AG04450 (cell line): ENCODE measurements around the gene ANKS4B. TPM values are rescaled to one million over a fixed set of nuclear protein-coding genes. Genes with fewer than 3 reads are reported as not detected.
A peak's percentile ranks its signal among the peaks of the same experiment; 100 is the strongest.
"Not testable (repeated sequence)": the region's sequence is repeated elsewhere in the genome, so short reads cannot be mapped to it uniquely, and the experiment has no call there.

Experiments
- CTCF ChIA-PET: fragments of 300-600, 350-600 bp; formaldehyde crosslinking; extraction: SDS; loops from one replicate; lab custom pipeline; 2022; ENCODE audit warnings: antibody characterized with exemption, inconsistent platforms; lab: Charles Lee
- POLR2A ChIA-PET: fragments of 350-600 bp; formaldehyde crosslinking; extraction: SDS; loops from one replicate; lab custom pipeline; 2021; ENCODE audit warnings: antibody characterized with exemption, inconsistent platforms; lab: Yijun Ruan, JAX
- DNase-seq: peaks from one replicate; pipeline ENCODE4 v3.0.0-alpha.2; 2011; ENCODE audit warnings: low read depth, low spot score
- H3K27ac ChIP-seq: one replicate; pipeline ENCODE4 v1.5.1; 2012; ENCODE audit warnings: low read depth, low read length, control low read depth
- H3K27me3 ChIP-seq: one replicate; pipeline ENCODE4 v1.6.0; 2012; ENCODE audit warnings: low read length; ENCODE audit not compliant: control insufficient read depth, insufficient read depth
- H3K4me3 ChIP-seq: 2 replicates; pipeline ENCODE4 v1.5.1; 2011; ENCODE audit warnings: mild to moderate bottlenecking, low read depth, low read length, control low read depth
- H3K9me3 ChIP-seq: 2 replicates; pipeline ENCODE4 v1.5.1; 2012; ENCODE audit warnings: low read length; ENCODE audit not compliant: control insufficient read depth, insufficient read depth
- polyA plus RNA-seq: library from polyadenylated mRNA; depleted of rRNA; stranded (reverse); fragments of >200 nt; gene quantifications from 2 replicates; pipeline ENCODE4 v1.2.3, GENCODE V29; 2011
- TF ChIP-seq, protein P1 (sequence below): IDR thresholded peaks from 2 replicates; pipeline ENCODE4 v1.5.1; 2011; ENCODE audit warnings: low read depth, low read length, control low read depth, inconsistent platforms

The ANKS4B gene
- polyA plus RNA-seq, 1 experiment = 0.01 TPM

DNA sequence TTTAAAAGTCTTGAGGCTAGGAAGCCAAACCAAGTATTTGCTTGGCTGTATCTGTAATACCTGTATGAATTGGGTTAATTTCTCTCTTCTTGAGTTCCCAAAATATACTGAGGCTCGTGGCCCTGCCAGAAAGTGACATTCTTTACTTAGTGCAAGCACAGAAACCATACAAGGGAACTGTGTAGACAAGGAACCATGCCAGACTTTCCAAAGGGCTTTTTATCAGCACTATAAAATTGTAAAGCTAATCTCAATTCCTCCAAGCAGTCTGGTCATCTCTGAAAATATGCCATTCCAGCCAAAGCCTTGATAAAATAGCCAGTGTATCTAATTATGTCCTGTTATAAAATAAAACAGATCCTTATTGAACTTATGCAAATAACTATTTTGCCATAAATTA is 51.8 kb downstream of the ANKS4B start:
- H3K27me3 ChIP-seq = peaks cover 33% of the 10 kb centered on the region
- TF ChIP-seq, protein P1, sequence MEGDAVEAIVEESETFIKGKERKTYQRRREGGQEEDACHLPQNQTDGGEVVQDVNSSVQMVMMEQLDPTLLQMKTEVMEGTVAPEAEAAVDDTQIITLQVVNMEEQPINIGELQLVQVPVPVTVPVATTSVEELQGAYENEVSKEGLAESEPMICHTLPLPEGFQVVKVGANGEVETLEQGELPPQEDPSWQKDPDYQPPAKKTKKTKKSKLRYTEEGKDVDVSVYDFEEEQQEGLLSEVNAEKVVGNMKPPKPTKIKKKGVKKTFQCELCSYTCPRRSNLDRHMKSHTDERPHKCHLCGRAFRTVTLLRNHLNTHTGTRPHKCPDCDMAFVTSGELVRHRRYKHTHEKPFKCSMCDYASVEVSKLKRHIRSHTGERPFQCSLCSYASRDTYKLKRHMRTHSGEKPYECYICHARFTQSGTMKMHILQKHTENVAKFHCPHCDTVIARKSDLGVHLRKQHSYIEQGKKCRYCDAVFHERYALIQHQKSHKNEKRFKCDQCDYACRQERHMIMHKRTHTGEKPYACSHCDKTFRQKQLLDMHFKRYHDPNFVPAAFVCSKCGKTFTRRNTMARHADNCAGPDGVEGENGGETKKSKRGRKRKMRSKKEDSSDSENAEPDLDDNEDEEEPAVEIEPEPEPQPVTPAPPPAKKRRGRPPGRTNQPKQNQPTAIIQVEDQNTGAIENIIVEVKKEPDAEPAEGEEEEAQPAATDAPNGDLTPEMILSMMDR = no peak
- ChIA-PET CTCF (interaction anchor here (1.2 to 1.5 kb wide), 5 partner anchors 15 to 479 kb away, joined by 3 to 9 read pairs (median 5); partner anchors contain the start of genes ERI2 and REXO5), POLR2A (no interaction called here)
- no peak overlapping the region for H3K4me3 ChIP-seq
- peaks cover 6% of the 10 kb centered on the region; the same call in 1 of the 2 replicates for H3K9me3 ChIP-seq
- DNase-seq = no peak
- H3K27ac ChIP-seq = no peak overlapping the region

DNA sequence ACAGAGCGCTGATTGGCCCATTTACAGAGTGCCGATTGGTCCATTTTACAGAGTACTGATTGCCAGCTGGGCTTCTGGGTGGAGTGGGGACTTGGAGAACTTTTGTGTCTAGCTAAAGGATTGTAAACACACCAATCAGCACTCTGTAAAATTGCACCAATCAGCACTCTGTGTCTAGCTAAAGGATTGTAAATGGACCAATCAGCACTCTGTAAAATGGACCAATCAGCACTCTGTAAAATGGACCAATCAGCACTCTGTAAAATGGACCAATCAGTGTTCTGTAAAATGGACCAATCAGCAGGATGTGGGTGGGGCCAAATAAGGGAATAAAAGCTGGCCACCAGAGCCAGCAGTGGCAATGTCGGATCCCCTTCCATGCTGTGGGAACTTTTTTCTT is 56.3 kb downstream of the ANKS4B start:
- H3K9me3 ChIP-seq, DNase-seq, H3K27ac ChIP-seq, H3K4me3 ChIP-seq: not testable (repeated sequence)
- POLR2A ChIA-PET = interaction anchor here (0.6 kb wide), 1 partner anchor 40 kb away, joined by 3 read pairs; no protein-coding TSS in a partner anchor
- CTCF ChIA-PET = interaction anchor here (1.4 to 2.5 kb wide), 3 partner anchors 11 to 440 kb away, joined by 3 to 14 read pairs (median 6); partner anchors contain the start of gene CRYM
- H3K27me3 ChIP-seq = peaks cover 24% of the 10 kb centered on the region

DNA sequence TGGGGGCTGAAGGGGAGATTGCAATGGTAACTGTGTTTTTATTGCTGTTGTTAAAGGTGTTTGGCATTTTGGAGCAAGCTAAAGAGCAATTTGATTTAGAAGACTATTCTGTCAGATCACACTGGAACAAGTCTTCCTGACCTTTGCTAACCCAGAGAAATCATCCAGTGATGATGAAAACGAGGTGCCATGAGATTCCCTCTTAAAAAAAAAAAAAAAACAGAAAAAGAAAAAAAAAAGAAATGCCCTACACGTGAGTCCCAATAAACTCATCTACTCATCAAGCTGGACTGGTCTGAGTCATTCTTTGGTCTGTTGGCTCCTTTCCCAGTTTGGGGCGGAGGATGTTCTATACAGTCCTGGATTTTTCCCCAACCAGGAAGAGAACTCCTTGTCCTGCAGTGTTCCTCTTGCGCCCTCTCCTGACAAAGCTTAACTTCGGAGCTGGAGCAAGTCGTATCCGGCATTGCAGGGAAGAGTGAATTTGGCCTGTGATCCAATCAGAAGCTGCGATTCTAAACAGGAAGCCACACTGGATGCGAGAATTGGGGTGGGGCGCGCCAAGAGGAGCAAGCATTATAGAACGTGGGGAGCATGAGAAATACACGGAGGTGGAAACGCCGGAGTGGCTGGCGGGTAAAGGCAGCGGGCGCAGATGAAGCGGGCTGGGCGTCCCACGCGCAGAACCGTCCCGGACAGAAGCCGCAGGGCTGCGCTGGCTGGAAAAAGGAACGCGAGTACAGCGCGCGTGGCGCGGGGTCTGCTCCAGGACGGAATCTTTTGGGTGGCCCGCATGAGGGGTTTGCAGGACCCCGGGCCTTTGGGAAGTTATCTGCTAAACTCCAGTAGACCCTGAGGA is 67.0 kb downstream of the ANKS4B start:
- peak; percentile 100 for DNase-seq
- POLR2A ChIA-PET = interaction anchor here (0.6 to 3.7 kb wide), 10 partner anchors 17 to 449 kb away, joined by 3 to 23 read pairs (median 6); partner anchors contain the start of genes DCUN1D3, LDAF1 and LYRM1
- TF ChIP-seq, protein P1 = peak; percentile 94
- Histone ChIP-seq H3K4me3 (peak overlapping the region; percentile 79), H3K27me3 (no peaks in the 10 kb centered on the region), H3K9me3 (no peaks in the 10 kb centered on the region; the same call in 1 of the 2 replicates), H3K27ac (peak overlapping the region; percentile 59)
- CTCF ChIA-PET = interaction anchor here (0.5 to 4.1 kb wide), 42 partner anchors 9 to 1392 kb away, joined by 3 to 88 read pairs (median 4); partner anchors contain the start of genes CRYM, DCUN1D3, LDAF1 and LYRM1

DNA sequence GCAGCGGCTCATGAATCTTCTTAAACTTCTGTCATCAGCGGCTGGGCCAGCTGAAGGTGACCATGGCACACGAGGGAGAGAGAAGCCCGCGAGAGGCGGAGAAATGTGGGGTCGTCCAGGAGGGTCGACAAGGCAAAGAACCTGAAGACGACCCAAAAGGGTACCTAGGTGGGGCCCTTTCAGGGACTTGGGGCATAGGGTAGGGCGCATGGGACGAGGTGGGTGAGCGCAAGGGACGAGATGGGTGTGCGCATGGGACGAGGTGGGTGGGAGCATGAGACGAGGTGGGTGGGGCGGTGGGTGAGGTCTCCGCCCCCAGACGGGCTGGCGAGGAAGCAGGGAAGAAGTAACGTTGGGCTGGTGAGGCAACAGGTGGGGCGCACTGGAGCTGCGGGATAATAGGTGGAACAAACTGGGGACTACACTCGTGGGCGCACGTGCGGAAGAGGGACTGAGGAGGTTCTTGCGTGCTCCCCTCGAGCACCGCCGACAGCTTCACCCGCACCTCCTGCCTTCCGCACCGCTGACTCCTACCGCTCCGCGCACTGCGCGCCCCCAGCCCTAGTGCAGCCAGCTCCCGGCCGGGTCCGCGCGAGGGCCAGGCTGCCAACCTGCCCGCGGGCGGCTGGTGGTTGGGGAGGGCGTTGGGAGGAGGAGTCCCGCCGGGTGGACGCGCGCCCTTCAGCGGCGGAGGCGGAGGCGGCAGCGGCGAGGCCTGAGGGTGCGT is 67.8 kb downstream of the ANKS4B start:
- CTCF ChIA-PET = interaction anchor here (0.6 to 4.1 kb wide), 37 partner anchors 9 to 857 kb away, joined by 3 to 88 read pairs (median 5); partner anchors contain the start of genes CRYM, DCUN1D3, LDAF1 and LYRM1
- Histone ChIP-seq H3K9me3 (no peaks in the 10 kb centered on the region; the same call in 1 of the 2 replicates), H3K27ac (peak overlapping the region; percentile 59), H3K4me3 (peak overlapping the region; percentile 79), H3K27me3 (no peaks in the 10 kb centered on the region)
- POLR2A ChIA-PET = interaction anchor here (0.6 to 3.7 kb wide), 5 partner anchors 18 to 401 kb away, joined by 3 to 23 read pairs (median 7); partner anchors contain the start of genes DCUN1D3, LDAF1 and LYRM1
- TF ChIP-seq, protein P1 = peak; percentile 19
- no peak for DNase-seq

DNA sequence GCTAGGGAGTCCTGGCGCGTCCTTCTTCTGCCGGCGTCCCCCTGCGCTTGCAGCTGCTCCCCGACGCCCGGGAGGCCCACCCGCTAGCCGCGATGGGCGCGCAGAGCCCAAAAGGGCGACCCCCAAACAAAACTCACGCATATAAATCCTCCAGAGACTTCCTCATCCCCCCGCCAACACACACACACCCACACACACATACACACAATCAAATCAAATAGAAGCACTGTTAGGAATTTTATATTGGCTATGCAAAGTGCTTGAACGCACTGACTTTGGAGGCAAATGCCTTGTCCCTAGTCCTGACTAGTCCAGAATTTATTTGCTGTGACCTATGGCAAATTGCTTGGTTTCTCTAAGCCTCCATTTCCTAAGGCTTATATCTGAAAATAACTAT is 68.4 kb downstream of the ANKS4B start:
- H3K4me3 ChIP-seq = peak overlapping the region; percentile 79
- TF ChIP-seq, protein P1 = no peak
- DNase-seq = no peak
- no peaks in the 10 kb centered on the region for H3K27me3 ChIP-seq
- POLR2A ChIA-PET = interaction anchor here (3.7 kb wide), 1 partner anchor 144 kb away, joined by 23 read pairs; the partner anchor contains the start of gene LDAF1
- no peaks in the 10 kb centered on the region; the same call in 1 of the 2 replicates for H3K9me3 ChIP-seq
- CTCF ChIA-PET = interaction anchor here (0.6 to 4.1 kb wide), 7 partner anchors 12 to 450 kb away, joined by 3 to 88 read pairs (median 9); partner anchors contain the start of gene LDAF1
- no peak overlapping the region for H3K27ac ChIP-seq
